ENCODE results near the gene FLAD1. TPM values are rescaled to one million over a fixed set of nuclear protein-coding genes. Genes with fewer than 3 reads are reported as not detected.

FLAD1 gene
- total and polyA plus RNA-seq, 2 experiments from 2014 or later: 74.5 to 75.0 TPM

GRCh38 chr1:155001675-155002463 lies 18.7 kb downstream of the FLAD1 start:
- ATAC-seq (peak; percentile 33), DNase-seq (ENCODE audit: low spot score) (peak; percentile 100)
- Histone ChIP-seq H3K4me1 (ENCODE audit: insufficient read depth) (peaks cover 18% of the 10 kb centered on the region), H2AFZ (no peak overlapping the region), H3K4me3 (peak overlapping the region; percentile 90), H4K20me1 (replicated peaks; ENCODE audit: insufficient read depth) (no peaks in the 10 kb centered on the region; the same call in 1 of the 2 replicates), H3K36me3 (ENCODE audit: insufficient read depth) (no peaks in the 10 kb centered on the region), H3K9me2 (ENCODE audit: insufficient read depth) (no peaks in the 10 kb centered on the region), H3K27me3 (ENCODE audit: insufficient read depth) (no peaks in the 10 kb centered on the region), H3K79me2 (replicated peaks; ENCODE audit: insufficient read depth) (peaks cover 28% of the 10 kb centered on the region), H3K27ac (ENCODE audit: low read depth) (peak overlapping the region; percentile 95), H3K4me2 (peak overlapping the region; percentile 90), H3F3A (replicated peaks; ENCODE audit: low read depth) (peaks cover 16% of the 10 kb centered on the region)
- H3K4me1 Mint-ChIP-seq: peaks cover 40% of the 10 kb centered on the region
- H3K27ac Mint-ChIP-seq: peak overlapping the region; percentile 83
- no peaks in the 10 kb centered on the region for H3K9me3 Mint-ChIP-seq
- H3K36me3 Mint-ChIP-seq (ENCODE audit: low read depth): peaks cover 4% of the 10 kb centered on the region; the same call in 1 of the 3 replicates
- peak overlapping the region; percentile 92 for H3K4me3 Mint-ChIP-seq
- peaks cover 21% of the 10 kb centered on the region for H3K27me3 Mint-ChIP-seq (ENCODE audit: insufficient read depth, low read depth, poor library complexity)
- TF ChIP-seq ZNF331 (CRISPR knock-in tag; IDR thresholded peaks at IDR 0.05; ENCODE audit: low read depth): no peak
- TF ChIP-seq STAT1 (IDR thresholded peaks at IDR 0.05; ENCODE audit: unreplicated experiment): no peak
- TF ChIP-seq NANOG (IDR thresholded peaks at IDR 0.05; ENCODE audit: borderline replicate concordance): no peak
- no peak for TF ChIP-seq EZH2phosphoT487 (IDR thresholded peaks at IDR 0.05; ENCODE audit: unreplicated experiment)
- TF ChIP-seq CREB1 (CRISPR knock-in tag; IDR thresholded peaks at IDR 0.05; ENCODE audit: low read depth): peak; percentile 73
- no peak for TF ChIP-seq EZH2 (IDR thresholded peaks at IDR 0.05; ENCODE audit: low read depth, unreplicated experiment)
- no peak for TF ChIP-seq JUNB (IDR thresholded peaks at IDR 0.05; ENCODE audit: unreplicated experiment)
- peak; percentile 51 for TF ChIP-seq POLR2AphosphoS5 (IDR thresholded peaks at IDR 0.05; ENCODE audit: low read depth)
- TF ChIP-seq ZNF114 (CRISPR knock-in tag; IDR thresholded peaks at IDR 0.05): no peak
- no peak for TF ChIP-seq REST (IDR thresholded peaks at IDR 0.05; ENCODE audit: unreplicated experiment)
- peak; percentile 50 to 52 for TF ChIP-seq CTCF (conservative IDR thresholded peaks at IDR 0.05; ENCODE audit: low read depth in 2 of 2)
- 0 out of 2 replicates have a peak, but pooled peaks have one; percentile 3 for TF ChIP-seq ETS1 (IDR thresholded peaks at IDR 0.05)
- TF ChIP-seq ZNF462 (CRISPR knock-in tag; IDR thresholded peaks at IDR 0.05): no peak

Measured in GM23338 (cell line).